ENCODE data around the gene RBMS2. TPM values are rescaled to one million over a fixed set of nuclear protein-coding genes. Genes with fewer than 3 reads are reported as not detected.

RBMS2 gene, protein sequence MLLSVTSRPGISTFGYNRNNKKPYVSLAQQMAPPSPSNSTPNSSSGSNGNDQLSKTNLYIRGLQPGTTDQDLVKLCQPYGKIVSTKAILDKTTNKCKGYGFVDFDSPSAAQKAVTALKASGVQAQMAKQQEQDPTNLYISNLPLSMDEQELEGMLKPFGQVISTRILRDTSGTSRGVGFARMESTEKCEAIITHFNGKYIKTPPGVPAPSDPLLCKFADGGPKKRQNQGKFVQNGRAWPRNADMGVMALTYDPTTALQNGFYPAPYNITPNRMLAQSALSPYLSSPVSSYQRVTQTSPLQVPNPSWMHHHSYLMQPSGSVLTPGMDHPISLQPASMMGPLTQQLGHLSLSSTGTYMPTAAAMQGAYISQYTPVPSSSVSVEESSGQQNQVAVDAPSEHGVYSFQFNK
- polyA plus RNA-seq (46.2 to 83.0 TPM (median 64.5 TPM) in 3 replicates), polyA minus RNA-seq (131 to 235 TPM (median 210 TPM) in 3 replicates)
- 30.6 TPM for polyA plus RNA-seq (2011; ENCODE audit: low read depth)
- polyA plus RNA-seq (2011; cell fraction: cytosol; rRNA removed), result 56.0 and 98.7 TPM in 2 replicates
- polyA plus RNA-seq (2011; cell fraction: nucleus; rRNA removed), result 64.2 and 80.8 TPM in 2 replicates
- 10.1 and 44.1 TPM in 2 replicates for polyA plus RNA-seq (2012; ENCODE audit: low replicate concordance)
- 47.2 TPM for polyA minus RNA-seq (2011; cell fraction: cytosol; rRNA and poly(A)+ RNA removed)
- 27.3 and 67.9 TPM in 2 replicates for polyA minus RNA-seq (2011; cell fraction: nucleus; rRNA and poly(A)+ RNA removed)

DNA sequence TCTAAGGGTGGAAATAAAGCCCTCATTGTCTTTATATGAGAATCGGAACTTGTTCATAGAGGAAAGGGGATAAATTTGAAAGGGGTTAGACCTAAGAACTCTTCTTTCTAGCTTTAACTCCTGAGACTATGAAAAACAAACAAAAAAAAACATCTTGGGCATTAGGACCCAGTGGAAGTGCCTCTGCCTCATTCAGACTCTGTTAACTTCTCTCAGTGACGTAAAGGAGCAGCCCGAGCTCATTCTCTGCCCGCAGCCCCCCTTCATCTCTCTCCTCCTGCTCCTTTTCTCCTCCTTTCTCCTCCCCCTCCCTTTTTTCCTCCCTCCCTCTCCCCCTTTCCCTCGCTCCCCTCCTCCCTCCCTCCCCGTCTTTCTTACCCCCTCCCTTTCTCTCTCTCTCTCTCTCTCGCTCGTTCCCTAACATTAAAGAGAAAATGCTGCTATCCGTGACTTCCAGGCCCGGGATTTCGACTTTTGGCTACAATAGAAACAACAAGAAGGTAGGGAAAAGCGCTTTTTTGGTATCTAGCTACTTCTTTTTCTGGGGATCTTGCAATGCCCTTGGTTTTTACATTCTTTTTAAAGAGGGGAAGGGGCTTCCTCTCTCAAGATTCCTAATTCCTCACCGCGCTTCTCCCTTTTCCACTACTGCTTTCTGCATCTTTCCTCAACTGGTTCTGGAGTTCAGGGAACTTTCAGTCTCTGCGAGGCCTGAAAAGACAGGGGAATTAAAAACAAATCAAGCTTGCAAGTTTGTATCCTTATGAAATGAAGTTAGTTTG, at the start of gene RBMS2:
Gene RBMS2, plus strand, starts transcription at position 231 of the 782 bp plus-strand sequence. Its CDS starts 204 bp downstream, at position 435.
- dilution Hi-C loops (cut with MboI; ENCODE audit: extremely low pct_ligation_motif_present, low sequenced_read_pairs), result no loop called here
- Histone ChIP-seq H3K9me1 (ENCODE audit: control insufficient read depth, extremely low read depth, insufficient read depth, low read length) (no peaks in the 10 kb centered on the region), H3K9ac (ENCODE audit: control insufficient read depth, extremely low read depth, insufficient read depth, low read length) (peak within 1 kb of the TSS; percentile 75), H4K20me1 (ENCODE audit: control insufficient read depth, extremely low read depth, insufficient read depth, low read length) (no peaks in the 10 kb centered on the region), H3K36me3 (ENCODE audit: control insufficient read depth in 2 of 2, extremely low read depth in 1 of 2, insufficient read depth in 2 of 2, low read length in 2 of 2) (no peaks in the 10 kb centered on the region), H3K4me2 (ENCODE audit: control insufficient read depth, extremely low read depth, insufficient read depth, low read depth, low read length) (peak within 1 kb of the TSS; percentile 92), H3K27ac (ENCODE audit: control insufficient read depth, insufficient read depth, low read length) (peak within 1 kb of the TSS; percentile 86), H3K79me2 (ENCODE audit: control insufficient read depth, insufficient read depth, low read length) (peaks cover 43% of the 10 kb centered on the region), H3K9me3 (ENCODE audit: control insufficient read depth, low read depth, low read length) (no peaks in the 10 kb centered on the region), H3K4me3 (ENCODE audit: control insufficient read depth in 2 of 3, extremely low read depth in 1 of 3, insufficient read depth in 2 of 3, low read depth in 1 of 3, low read length in 3 of 3) (peak within 1 kb of the TSS; percentile 71 to 100 (median 92)), H2AFZ (ENCODE audit: control insufficient read depth, low read length) (peak within 1 kb of the TSS; percentile 90), H3K4me1 (ENCODE audit: control insufficient read depth, extremely low read depth, insufficient read depth, low read length) (peaks cover 37% of the 10 kb centered on the region), H3K27me3 (ENCODE audit: control insufficient read depth, extremely low read depth, insufficient read depth, low read length) (no peaks in the 10 kb centered on the region)
- TF ChIP-seq EZH2 (IDR thresholded peaks at IDR 0.05; ENCODE audit: low read length), result no peak
- TF ChIP-seq, protein P1, sequence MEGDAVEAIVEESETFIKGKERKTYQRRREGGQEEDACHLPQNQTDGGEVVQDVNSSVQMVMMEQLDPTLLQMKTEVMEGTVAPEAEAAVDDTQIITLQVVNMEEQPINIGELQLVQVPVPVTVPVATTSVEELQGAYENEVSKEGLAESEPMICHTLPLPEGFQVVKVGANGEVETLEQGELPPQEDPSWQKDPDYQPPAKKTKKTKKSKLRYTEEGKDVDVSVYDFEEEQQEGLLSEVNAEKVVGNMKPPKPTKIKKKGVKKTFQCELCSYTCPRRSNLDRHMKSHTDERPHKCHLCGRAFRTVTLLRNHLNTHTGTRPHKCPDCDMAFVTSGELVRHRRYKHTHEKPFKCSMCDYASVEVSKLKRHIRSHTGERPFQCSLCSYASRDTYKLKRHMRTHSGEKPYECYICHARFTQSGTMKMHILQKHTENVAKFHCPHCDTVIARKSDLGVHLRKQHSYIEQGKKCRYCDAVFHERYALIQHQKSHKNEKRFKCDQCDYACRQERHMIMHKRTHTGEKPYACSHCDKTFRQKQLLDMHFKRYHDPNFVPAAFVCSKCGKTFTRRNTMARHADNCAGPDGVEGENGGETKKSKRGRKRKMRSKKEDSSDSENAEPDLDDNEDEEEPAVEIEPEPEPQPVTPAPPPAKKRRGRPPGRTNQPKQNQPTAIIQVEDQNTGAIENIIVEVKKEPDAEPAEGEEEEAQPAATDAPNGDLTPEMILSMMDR (optimal IDR thresholded peaks at IDR 0.05 in 1 of 3, IDR thresholded peaks at IDR 0.05 in 1 of 3, conservative IDR thresholded peaks at IDR 0.05 in 1 of 3; ENCODE audit: extremely low read depth in 1 of 3, insufficient read depth in 2 of 3, low read length in 3 of 3), result no peak
- DNase-seq (ENCODE audit: low read depth, low spot score) (peak; percentile 58), FAIRE-seq (peak; percentile 88)

DNA sequence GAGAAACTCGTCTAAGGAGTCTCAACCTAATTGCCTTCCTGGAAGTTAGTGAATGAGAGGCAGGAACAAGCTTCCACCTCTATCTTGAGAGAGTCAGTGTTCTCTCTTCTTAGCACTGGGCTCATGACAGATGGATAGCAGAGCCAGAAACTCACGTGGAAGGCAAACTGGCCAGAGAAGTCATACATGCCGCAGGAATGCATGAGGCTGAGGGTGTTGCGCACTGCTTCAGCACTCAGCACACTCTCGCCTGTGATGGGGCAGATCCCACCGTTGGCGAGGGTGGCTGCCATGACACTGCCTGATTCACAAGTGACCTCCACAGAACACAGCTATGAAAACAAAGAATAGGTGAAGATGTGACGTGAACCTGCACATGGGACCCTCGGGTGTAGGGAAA, 47.2 kb upstream of the RBMS2 start:
- dilution Hi-C loops (cut with MboI; ENCODE audit: extremely low pct_ligation_motif_present, low sequenced_read_pairs), result no loop called here
- Histone ChIP-seq H3K9ac (ENCODE audit: control insufficient read depth, extremely low read depth, insufficient read depth, low read length) (no peak overlapping the region), H3K27me3 (ENCODE audit: control insufficient read depth, extremely low read depth, insufficient read depth, low read length) (no peaks in the 10 kb centered on the region), H4K20me1 (ENCODE audit: control insufficient read depth, extremely low read depth, insufficient read depth, low read length) (no peaks in the 10 kb centered on the region), H3K4me3 (ENCODE audit: control insufficient read depth in 2 of 3, extremely low read depth in 1 of 3, insufficient read depth in 2 of 3, low read depth in 1 of 3, low read length in 3 of 3) (no peak overlapping the region), H3K9me3 (ENCODE audit: control insufficient read depth, low read depth, low read length) (no peaks in the 10 kb centered on the region), H3K36me3 (ENCODE audit: control insufficient read depth in 2 of 2, extremely low read depth in 1 of 2, insufficient read depth in 2 of 2, low read length in 2 of 2) (peaks cover 0 to 12% of the 10 kb centered on the region in 2 experiments), H3K9me1 (ENCODE audit: control insufficient read depth, extremely low read depth, insufficient read depth, low read length) (no peaks in the 10 kb centered on the region), H3K27ac (ENCODE audit: control insufficient read depth, insufficient read depth, low read length) (no peak overlapping the region), H3K79me2 (ENCODE audit: control insufficient read depth, insufficient read depth, low read length) (peaks cover 6% of the 10 kb centered on the region), H3K4me2 (ENCODE audit: control insufficient read depth, extremely low read depth, insufficient read depth, low read depth, low read length) (no peak overlapping the region), H3K4me1 (ENCODE audit: control insufficient read depth, extremely low read depth, insufficient read depth, low read length) (peaks cover 5% of the 10 kb centered on the region), H2AFZ (ENCODE audit: control insufficient read depth, low read length) (no peak overlapping the region)
- no peak for DNase-seq (ENCODE audit: low read depth, low spot score)
- no peak for TF ChIP-seq EZH2 (IDR thresholded peaks at IDR 0.05; ENCODE audit: low read length)
- TF ChIP-seq, protein P1 (optimal IDR thresholded peaks at IDR 0.05 in 1 of 3, IDR thresholded peaks at IDR 0.05 in 1 of 3, conservative IDR thresholded peaks at IDR 0.05 in 1 of 3; ENCODE audit: extremely low read depth in 1 of 3, insufficient read depth in 2 of 3, low read length in 3 of 3), result no peak
- no peak for FAIRE-seq
